Hepatocyte (in vitro differentiated cells): ENCODE data around the gene PRDM16.

Experiments used
- EZH2 ChIP-seq: fragments of 200-600 bp; sonication (generic); IDR thresholded peaks from 2 replicates; pipeline ENCODE4 v1.6.1; 2016; ENCODE audit warnings: antibody characterized with exemption, mild to moderate bottlenecking, borderline replicate concordance
- EZH2phosphoT487 ChIP-seq: fragments of 200-600 bp; sonication (generic); IDR thresholded peaks from one replicate; pipeline ENCODE4 v1.6.1; 2018; ENCODE audit warnings: antibody characterized with exemption, mild to moderate bottlenecking, low read depth, moderate library complexity; ENCODE audit not compliant: unreplicated experiment, severe bottlenecking
- TF ChIP-seq, protein P1 (sequence below): fragments of 200-600 bp; sonication (generic); IDR thresholded peaks from 2 replicates; pipeline ENCODE4 v1.5.1; 2016; ENCODE audit warnings: antibody characterized with exemption, mild to moderate bottlenecking; ENCODE audit not compliant: poor library complexity

DNA sequence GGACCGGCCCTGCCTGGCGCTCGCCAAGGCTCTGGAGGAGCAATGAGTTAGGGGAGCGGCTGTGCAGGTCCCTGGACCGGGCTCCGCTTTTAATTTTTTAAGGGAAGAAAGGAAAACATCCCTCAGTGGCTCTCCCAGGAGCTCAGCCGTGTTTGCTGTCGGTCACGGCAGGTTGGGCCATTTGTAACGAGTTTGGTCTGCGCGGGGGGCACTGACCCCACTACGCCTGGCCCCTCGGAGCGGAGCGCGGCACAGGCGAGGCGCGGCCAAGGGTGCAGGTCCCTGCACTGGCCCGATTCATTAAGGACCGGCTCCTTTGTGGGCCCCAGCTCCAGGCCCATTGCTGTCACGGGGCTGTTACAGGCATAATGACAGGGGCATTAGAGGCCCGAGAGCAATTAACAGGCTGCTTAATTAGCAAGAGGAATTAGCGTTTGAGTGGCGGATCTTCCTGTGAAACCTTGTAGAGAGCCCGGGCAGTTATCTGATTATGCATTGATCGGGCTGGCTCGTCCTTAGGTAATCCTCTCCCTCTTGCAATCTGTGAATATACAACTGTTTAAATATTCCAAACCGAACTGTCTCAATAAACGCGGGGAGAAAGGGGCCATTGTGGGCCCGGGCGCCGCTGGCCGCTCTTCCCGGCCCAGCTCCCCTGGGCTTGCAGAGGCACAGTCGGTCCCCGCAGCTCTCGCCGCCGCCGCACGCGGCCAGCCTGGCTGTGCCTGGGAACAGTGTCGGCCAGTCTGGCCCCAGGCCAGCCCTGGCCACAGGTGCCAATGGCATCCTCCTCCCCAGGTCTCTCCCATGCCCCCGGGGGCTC is 56.8 kb downstream of the PRDM16 start:
- TF ChIP-seq EZH2, result no peak
- TF ChIP-seq, protein P1, sequence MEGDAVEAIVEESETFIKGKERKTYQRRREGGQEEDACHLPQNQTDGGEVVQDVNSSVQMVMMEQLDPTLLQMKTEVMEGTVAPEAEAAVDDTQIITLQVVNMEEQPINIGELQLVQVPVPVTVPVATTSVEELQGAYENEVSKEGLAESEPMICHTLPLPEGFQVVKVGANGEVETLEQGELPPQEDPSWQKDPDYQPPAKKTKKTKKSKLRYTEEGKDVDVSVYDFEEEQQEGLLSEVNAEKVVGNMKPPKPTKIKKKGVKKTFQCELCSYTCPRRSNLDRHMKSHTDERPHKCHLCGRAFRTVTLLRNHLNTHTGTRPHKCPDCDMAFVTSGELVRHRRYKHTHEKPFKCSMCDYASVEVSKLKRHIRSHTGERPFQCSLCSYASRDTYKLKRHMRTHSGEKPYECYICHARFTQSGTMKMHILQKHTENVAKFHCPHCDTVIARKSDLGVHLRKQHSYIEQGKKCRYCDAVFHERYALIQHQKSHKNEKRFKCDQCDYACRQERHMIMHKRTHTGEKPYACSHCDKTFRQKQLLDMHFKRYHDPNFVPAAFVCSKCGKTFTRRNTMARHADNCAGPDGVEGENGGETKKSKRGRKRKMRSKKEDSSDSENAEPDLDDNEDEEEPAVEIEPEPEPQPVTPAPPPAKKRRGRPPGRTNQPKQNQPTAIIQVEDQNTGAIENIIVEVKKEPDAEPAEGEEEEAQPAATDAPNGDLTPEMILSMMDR, result no peak
- TF ChIP-seq EZH2phosphoT487, result no peak
